ELR (cell line): ENCODE results near the gene KIF1B.
"Not testable (repeated sequence)": the region's sequence is repeated elsewhere in the genome, so short reads cannot be mapped to it uniquely, and the experiment has no call there.

Experiments used
- DNase-seq: peaks from one replicate; pipeline ENCODE4 v3.0.0-alpha.2; 2015; ENCODE audit warnings: low read depth

The KIF1B gene

DNA sequence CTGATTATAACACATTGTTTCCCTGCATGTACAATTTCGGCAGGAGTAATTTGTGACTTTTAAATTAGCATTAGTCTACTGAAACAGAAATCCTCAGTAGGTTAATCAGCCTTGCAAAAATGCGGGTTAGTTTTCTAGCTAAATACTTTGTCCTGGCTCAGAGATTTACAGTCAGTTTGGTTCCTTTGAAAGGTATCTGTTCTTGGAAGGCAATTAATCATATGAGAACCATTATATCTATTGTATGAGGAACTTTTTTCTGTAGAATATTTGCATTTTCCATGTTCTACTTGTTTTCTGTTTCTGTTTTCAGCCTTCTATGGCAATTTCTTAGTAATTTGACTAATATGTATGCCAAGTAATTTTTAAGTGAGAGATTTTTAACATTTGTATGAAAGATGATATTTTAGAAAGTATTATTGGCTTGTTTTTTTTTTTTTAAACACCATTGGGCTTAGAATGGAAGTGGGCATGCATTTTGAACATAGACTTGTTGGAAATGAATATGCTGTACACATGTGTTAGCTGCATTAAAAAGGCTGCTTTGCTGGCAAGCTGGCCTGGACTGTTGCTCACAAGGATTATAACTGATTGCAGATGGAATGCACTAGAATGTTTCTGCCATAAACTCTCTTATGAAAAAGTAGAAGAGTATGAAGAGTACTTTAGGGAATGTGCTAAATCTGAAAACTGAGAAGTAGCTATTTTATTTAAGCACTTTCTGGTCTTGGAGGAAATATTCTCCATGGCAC is 26.2 kb downstream of the KIF1B start:
- no peak for DNase-seq

DNA sequence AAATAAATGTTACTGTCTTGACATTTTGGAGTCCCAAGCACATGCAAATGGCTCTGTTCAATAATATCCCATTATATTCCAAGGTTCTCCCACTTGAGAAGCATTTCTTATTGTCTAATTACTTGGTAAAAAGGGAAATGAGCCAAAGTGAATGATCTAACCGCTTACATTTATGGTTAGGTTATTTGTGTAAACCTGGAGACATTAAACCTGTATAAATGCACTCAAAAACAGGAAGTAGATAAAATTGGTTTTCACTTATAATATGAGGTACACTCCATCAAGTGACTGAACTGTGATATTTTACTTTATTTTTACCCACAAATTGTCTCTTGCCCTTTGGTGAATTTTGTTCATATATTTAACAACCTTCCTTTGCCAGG is 26.8 kb downstream of the KIF1B start:
- DNase-seq, result no peak

DNA sequence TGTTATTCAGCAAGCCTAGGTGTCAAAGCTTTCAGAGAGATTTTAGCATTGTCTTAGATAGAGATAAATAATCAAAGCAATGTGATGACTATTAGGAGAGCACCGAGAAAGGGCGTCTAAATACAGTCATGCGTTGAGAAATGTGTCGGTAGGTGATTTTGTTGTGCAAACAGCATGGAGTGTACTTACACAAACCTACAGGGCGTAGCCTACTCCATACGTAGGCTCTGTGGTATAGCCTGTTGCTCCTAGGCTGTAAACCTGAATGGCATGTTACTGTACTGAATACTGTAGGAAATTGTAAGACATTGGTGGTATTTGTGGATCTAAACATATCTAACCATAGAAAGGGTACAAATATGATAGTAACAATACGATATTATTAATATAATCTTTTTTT is 31.8 kb downstream of the KIF1B start:
- DNase-seq, result no peak

DNA sequence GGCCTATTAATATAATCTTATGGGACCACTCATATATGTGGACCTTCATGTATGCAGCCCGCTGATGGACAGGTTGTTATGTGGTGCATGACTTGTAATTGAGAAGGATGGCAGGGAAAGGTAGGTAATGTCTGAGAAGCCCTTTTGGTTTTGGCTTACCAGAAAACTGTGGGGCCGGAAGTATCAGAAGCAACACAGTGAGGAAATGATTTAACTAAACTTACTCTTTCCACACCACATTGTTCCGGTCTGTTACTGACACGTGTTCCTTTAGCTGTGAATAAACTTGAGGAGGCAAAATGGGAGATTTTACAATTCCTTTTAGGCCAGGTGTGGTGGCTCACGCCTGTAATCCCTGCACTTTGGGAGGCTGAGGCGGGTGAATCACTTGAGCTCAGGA is 32.4 kb downstream of the KIF1B start:
- no peak for DNase-seq

DNA sequence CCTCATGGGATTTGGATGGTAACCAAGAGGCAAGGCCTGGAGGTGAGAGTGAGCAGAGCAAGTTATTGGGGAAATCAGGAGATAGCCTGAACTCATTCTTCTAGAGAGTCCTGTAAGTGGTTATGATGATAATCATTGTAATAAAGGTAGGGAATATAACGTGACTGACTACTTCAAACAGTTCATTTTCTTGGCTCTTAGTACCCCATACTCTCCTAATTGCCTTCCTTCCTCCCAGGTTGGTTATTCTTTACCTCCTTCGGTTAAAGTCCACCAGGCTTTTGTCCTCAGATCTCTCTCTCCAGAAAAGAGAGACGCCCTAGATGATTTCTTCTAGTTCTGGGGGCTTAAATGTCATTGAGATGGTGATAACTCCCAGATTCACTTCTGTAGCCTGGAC is 35.3 kb downstream of the KIF1B start:
- no peak for DNase-seq

DNA sequence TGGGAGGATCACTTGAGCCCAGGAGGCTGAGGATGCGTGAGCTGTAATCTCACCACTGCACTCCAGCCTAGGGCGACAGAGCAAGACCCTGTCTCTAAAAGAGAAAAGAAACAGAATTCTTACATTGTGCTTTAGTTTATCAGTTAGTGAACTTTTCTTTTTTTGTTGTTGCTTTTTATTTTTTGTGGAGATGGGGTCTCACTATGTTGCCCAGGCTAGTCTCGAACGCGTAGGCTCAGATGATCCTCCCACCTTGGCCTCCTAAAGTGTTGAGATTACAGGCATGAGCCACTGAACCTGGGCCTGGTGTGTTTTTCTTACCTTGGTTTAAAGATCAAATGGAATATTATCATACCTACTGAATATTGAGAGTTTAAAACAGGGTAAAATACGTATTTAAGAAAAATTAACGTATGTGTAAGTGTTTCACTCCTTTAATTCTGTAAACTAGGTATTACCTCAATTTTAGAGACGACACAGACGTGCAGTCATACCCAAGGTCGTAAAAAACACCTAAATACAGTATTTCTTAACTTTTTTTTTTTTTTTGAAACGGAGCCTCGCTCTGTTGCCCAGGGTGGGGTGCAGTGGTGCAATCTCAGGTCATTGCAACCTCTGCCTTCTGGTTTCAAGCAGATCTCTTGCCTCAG is 39.6 kb downstream of the KIF1B start:
- DNase-seq, result no peak

DNA sequence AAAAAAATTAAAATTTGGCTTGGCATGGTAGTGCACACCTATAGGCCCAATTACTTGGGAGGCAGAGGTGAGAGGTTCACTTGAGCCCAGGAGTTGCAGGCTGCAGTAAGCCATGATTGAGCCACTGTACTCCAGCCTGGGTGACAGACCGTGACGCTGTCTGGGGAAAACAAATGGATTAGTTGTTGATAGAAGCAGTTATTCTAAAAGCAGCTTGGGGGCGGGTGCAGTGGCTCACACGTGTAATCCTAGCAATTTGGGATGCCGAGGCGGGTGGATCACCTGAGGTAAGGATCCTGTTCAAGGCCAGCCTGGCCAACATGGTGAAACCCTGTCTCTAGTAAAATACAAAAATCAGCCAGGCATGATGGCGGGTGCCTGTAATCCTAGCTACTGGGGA is 40.3 kb downstream of the KIF1B start:
- no peak for DNase-seq

DNA sequence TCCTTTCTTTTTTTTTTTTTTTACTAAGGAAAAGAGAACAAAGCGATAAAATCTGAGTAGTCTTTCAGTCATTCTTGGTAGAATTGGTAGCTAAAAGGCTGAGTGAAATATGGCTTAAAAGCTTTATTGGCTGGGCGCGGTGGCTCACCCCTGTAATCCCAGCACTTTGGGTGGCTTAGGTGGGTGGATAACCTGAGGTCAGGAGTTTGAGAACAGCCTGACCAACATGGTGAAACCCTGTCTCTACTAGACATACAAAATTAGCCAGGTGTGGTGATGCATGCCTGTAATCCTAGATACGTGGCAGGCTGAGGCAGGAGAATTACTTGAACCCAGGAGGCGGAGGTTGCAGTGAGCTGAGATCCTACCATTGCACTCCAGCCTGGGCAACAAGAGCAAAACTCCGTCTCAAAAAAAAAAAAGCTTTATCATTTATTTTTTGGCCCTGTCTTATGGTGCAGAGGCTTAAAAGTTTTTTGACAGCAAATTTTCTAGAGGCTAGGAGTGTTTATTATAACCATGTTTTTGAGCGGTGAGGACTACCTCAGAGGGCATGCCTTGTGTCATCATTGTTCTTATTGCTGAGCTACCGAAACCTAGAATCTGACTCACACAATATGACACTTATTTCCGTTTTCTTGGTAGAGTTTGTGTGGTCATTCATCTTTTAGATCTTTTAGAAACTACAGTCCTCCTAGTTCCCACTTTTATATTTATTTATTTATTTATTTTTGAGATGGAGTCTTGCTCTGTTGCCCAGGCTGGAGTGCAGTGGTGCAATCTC is 41.1 kb downstream of the KIF1B start:
- DNase-seq, result peak; percentile 79

DNA sequence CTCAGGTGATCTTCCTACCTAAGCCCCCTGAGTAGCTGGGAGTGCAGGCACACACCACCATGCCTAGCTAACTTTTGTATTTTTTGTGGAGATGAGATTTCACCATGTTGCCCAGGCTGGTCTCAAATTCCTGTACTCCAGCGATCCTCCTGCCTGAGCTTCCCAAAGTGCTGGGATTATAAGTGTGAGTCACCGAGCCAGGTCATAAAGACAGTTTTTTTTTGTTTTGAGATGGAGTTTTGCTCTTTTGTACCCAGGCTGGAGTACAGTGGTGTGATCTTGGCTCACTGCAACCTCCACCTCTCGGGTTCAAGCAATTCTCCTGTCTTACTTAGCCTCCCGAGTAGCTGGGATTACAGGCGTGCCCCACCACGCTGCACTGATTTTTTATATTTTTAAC is 42.1 kb downstream of the KIF1B start:
- peak; percentile 76 for DNase-seq

DNA sequence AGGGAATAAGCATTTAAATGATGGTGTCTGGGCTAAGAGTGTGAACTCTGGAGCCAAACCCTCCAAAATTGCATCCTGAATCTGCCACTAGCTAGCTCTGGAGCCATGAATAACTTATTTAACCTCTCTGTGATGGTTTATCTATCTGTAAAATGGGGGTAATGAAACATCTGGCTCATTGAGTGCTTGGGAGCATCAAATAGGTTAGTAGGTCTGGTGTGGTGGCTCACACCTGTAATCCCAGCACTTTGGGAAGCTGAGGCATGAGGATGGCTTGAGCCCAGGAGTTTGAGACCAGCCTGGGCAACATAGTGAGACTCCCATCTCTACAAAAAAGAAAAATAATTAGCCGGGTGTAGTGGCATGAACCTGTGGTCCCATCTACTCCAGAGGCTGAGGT is 42.8 kb downstream of the KIF1B start:
- no peak for DNase-seq

DNA sequence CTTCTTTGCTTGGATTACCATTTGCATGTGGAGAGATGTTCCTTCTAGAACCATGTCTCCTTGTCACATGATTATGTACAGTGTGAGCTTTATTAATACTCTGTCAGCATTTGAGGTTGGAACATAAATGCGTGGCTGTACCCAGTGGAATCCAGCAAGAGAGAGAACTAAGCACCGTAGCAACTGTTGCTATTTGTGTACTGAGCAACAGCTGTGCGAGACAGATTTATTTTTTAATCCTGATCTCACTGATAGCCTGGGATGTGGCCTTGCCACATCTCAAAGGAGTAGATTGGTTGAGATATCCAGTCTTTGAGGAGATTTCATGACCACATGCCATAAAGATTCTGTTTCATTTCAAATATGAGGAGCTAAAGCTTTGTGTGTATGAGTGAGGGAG is 43.4 kb downstream of the KIF1B start:
- DNase-seq, result peak; percentile 23

DNA sequence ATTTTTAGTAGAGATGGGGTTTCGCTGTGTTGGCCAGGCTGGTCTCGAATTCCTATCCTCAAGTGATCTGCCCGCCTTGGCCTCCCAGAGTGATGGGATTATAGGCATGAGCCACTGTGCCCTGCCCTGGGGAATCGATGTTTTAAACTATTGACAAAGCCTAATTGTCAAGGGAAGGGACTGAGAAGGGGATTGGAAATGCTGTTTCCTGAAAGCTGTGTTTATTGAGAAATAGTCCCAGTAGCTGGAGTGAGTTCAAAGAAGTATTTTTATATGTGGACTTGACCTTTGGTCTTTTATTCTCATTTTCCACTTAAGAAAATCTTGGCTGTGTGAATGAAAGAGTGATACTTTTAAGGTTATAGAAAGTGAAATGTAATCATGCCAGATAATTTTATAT is 47.5 kb downstream of the KIF1B start:
- DNase-seq, result no peak

DNA sequence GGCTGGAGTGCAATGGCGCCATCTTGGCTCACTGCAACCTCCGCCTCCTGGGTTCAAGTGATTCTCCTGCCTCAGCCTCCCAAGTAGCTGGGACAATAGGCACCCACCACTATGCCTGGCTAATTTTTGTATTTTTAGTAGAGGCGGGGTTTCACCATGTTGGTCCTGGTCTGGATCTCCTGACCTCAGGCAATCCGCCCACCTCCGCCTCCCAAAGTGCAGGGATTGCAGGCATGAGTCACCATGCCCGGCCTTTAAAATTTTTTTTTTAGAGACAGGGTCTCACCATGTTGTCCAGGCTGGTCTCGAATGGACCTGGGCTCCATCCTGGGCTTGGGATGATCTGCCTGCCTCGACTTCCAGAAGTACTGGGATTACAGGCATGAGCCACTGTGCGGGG is 49.2 kb downstream of the KIF1B start:
- DNase-seq, result not testable (repeated sequence)

DNA sequence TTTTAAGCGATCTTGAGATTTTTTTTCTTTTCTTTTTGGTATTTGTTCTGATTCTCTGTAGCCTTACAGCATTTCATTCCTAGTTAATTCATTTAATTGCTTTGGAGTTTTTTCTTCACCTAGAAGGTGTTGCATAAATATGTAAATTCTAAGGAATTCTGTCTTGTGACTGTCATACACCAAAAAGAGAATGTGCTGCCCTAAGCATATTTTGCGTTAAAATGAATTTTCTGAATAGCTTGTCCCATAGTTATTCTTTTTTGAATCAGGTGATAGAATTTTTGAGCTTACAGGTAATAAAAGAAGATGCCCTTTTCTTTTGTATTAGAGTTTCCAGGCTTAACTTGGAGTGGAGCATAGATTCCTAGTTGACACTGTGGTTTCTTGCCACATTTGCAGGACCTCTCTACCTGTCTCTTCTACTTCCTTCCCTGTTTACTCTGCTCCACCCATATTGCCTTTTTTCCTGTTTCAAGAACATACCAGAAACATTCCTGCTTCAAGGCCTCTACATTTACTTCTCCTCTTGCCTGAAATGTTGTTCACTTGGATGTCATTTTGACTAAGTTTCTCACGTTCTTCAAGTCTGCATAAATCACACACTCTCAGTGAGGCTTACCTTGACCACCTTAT is 53.2 kb downstream of the KIF1B start:
- no peak for DNase-seq

DNA sequence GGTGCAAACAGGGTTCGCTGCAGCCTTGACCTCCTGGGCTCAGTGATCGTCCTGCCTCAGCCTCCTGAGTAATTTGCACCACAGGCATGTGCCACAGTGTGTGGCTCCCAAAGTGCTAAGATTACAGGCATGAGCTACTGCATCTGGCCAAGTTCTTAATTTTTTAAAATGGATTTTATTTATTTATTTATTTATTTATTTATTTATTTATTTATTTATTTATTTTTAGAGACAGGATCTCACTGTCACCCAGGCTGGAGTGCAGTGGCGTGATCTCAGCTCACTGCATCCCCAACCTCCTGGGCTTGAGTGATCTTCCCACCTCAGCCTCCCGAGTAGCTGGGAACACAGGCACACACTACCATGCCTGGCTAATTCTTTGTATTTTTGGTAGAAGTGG is 54.7 kb downstream of the KIF1B start:
- no peak for DNase-seq

DNA sequence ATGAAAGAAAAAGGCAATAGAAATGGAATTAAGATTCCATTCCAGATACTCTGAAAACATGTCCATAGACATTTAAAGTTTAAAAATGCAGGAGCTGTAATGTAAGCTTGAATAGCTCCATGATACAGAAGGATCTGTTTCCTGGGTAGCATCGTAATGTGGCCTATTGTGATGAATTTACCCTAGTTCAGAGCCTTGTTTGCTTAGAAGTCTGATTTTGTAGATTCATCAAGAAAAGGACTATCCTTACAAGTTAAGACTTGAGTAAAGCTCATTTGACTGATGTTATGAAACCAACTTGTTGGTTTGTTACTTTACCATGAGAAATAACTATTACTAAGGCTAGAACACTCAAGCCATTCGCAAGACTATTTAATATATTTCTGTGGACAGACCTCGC is 55.5 kb downstream of the KIF1B start:
- no peak for DNase-seq

DNA sequence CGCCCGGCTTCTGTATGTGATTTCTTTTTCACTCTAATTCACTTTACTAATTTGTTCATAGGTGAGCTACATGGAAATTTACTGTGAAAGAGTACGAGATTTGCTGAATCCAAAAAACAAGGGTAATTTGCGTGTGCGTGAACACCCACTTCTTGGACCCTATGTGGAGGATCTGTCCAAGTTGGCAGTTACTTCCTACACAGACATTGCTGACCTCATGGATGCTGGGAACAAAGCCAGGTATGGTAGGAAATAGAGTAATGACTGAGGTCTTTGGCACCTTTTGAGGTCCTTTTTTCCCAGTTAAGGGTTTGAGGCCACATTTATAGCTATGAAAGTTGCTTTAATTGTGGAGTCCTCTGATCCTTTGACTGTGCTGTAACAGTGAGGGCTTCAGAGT is 56.9 kb downstream of the KIF1B start:
- DNase-seq, result no peak

DNA sequence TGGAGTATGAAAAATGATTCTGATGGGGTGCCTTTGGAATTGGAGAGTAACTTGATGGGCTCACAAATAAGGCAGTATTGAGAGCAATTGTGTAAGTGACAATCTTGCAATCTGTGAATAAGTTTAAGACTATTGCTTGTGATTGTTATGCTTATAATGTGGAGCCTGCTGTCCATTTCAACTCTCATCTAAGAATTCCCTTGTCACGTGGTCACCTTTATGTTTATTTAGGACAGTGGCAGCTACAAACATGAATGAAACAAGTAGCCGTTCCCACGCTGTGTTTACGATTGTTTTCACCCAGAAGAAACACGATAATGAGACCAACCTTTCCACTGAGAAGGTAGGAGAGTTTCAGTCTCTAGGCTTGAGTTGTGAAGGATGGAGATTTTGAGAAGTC is 57.6 kb downstream of the KIF1B start:
- no peak for DNase-seq

DNA sequence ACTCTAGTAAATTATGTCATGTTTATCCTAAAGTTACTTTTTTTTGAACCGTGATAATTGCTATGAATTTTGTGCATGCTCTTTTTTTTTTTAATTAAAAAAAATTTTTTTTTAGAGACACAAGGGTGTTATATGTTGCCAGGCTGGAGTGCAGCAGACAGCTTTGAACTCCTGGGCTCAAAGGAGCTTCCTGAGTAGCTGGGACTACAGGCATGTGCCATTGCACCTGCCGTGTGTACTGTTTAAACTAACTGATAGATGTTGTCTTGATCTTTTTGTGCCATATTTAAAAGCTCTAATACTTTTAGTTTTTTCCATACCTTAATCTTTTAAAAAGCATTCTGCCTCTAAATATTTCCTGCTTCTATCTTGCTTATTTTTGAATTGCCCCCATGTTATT is 60.7 kb downstream of the KIF1B start:
- no peak for DNase-seq

DNA sequence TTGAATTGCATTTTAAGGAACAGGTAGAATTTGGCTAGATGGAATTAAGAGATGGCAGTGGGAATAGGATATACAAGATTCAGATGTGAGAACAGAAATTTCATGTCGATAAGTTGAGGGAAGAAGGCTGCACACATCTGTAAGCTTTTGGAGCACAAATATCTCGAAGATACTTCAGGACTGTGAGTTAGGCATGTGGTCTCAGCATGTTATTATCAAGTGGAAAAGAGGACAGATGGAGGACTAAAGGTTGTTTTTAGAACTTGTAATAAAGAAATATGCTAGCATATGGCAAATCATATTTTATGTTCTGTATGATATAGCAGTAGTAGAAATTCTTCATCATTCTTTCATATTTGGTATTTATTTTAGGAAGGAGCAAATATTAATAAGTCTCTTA is 61.5 kb downstream of the KIF1B start:
- no peak for DNase-seq

DNA sequence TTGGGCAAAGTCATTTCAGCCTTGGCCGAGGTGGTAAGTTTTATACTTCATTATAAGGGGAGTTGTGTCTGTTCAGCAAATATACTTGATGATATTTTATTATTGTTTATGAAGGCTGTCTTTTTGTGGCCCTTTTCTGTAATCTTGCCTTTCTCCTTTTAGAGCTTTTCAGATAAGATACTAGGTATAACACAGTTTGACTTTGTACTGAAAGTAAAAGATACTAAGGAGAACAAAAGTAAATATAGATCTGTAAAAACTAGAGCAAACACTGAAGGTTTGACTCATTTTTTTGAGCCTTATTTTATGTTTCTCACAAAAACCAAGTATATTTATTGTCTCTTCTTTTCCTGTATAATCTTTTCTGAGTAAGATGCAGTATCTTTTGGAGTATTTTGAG is 61.9 kb downstream of the KIF1B start:
- DNase-seq, result no peak

DNA sequence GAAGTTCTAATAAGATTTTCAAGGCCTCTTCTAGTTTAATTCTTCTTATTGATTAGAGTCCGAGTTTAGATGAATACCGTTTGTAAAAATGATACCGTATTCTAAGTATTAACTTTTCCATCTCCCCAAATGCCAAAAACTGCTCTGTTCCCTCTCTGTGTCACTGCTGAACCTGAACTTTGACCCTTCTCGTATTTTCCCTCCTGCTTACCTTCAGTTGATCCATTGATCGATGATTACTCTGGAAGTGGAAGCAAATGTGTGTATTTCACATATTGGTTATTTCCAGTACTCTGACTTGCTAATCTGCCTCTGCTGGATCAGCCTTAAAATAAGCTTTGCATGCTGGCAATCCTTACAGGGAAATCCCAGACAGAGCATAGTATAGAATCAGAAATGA is 68.5 kb downstream of the KIF1B start:
- no peak for DNase-seq
